HepG2 (cell line): ENCODE results near the gene SYNE1. TPM values are rescaled to one million over a fixed set of nuclear protein-coding genes. Genes with fewer than 3 reads are reported as not detected.

Experiments used
- ATAC-seq: fragments of 200-7000 bp; cut with Tn5 transposase; 3 replicates; pipeline ENCODE4 v1.9.1; 2020; ENCODE audit warnings: mild to moderate bottlenecking, moderate library complexity
- BruUV-seq: library from RNA; stranded (reverse); fragments of 400-500 nt; replicated peaks from 2 replicates; lab custom pipeline; 2021; lab: Mats Ljungman, UMichigan
- CTCF ChIA-PET: fragments of 300-600 bp; formaldehyde crosslinking; extraction: SDS; loops from one replicate; lab custom pipeline; 2021; ENCODE audit warnings: low total read pairs, inconsistent platforms, low intra/inter-chr PET ratio; lab: Yijun Ruan, JAX
- POLR2A ChIA-PET: fragments of 350-600 bp; sonication (Branson Sonifier 250); formaldehyde crosslinking; loops from one replicate; lab custom pipeline; 2020; ENCODE audit warnings: antibody characterized with exemption, inconsistent platforms; lab: Yijun Ruan, JAX
- DNase-seq: peaks from one replicate; pipeline ENCODE4 v3.0.0-alpha.2; 2015; ENCODE audit warnings: low spot score
- FAIRE-seq: peaks from 3 replicates; lab custom pipeline; 2011; peaks lifted over from hg19 to GRCh38; lab: Jason Lieb, UNC
- H2AFZ ChIP-seq: one replicate; pipeline ENCODE4 v1.6.1; 2011; ENCODE audit warnings: low read length, inconsistent platforms
- H3K27ac ChIP-seq: fragments of 300-600 bp; 3 replicates; pipeline ENCODE4 v1.8.0; 2011; ENCODE audit warnings: mixed run types, mild to moderate bottlenecking, mixed read lengths, low read length, inconsistent platforms; ENCODE audit not compliant: insufficient read depth; ENCODE audit errors: extremely low read length
- H3K27me3 ChIP-seq, 2 experiments: fragments of 200-600 bp in 1 of 2; 2 replicates in 1 of 2; 3 replicates in 1 of 2; pipeline versions ENCODE4 v1.6.0 to v1.8.0; 2011; ENCODE audit warnings: low read length in 2 of 2, mild to moderate bottlenecking in 2 of 2, moderate library complexity in 2 of 2, inconsistent platforms in 1 of 2; ENCODE audit not compliant: insufficient read depth in 2 of 2, control insufficient read depth in 1 of 2
- H3K36me3 ChIP-seq, 2 experiments: fragments of 200-600 bp in 1 of 2; replicated peaks in 1 of 2; 2 replicates in 1 of 2; 3 replicates in 1 of 2; pipeline versions ENCODE4 v1.5.1 to v1.8.0; 2011; ENCODE audit warnings: low read length in 2 of 2, inconsistent platforms in 1 of 2; ENCODE audit not compliant: insufficient read depth in 2 of 2, control insufficient read depth in 1 of 2
- H3K4me1 ChIP-seq: 2 replicates; pipeline ENCODE4 v1.5.1; 2012; ENCODE audit warnings: low read length, inconsistent platforms; ENCODE audit not compliant: insufficient read depth
- H3K4me2 ChIP-seq: 2 replicates; pipeline ENCODE4 v1.6.0; 2011; ENCODE audit warnings: low read depth, low read length, inconsistent platforms
- H3K4me3 ChIP-seq, 3 experiments: fragments of 200-600 bp in 1 of 3; sonication (generic), shearing (Covaris generic) in 1 of 3; replicated peaks in 1 of 3; 2 replicates each; pipeline ENCODE4 v1.5.1; 2011 to 2016; ENCODE audit warnings: low read length in 3 of 3, inconsistent platforms in 2 of 3, low read depth in 2 of 3, mild to moderate bottlenecking in 2 of 3, control low read depth in 1 of 3, mixed read lengths in 1 of 3; ENCODE audit not compliant: insufficient read depth in 1 of 3
- H3K79me2 ChIP-seq: one replicate; pipeline ENCODE4 v1.6.1; 2011; ENCODE audit warnings: low read length, inconsistent platforms; ENCODE audit not compliant: insufficient read depth
- H3K9ac ChIP-seq: 2 replicates; pipeline ENCODE4 v1.6.0; 2011; ENCODE audit warnings: mild to moderate bottlenecking, low read depth, low read length, inconsistent platforms; ENCODE audit not compliant: insufficient read depth
- H3K9me3 ChIP-seq: 2 replicates; pipeline ENCODE4 v1.5.1; 2012; ENCODE audit warnings: mild to moderate bottlenecking, low read length
- H4K20me1 ChIP-seq: 2 replicates; pipeline ENCODE4 v1.6.0; 2011; ENCODE audit warnings: inconsistent platforms, mild to moderate bottlenecking, low read length, moderate library complexity; ENCODE audit not compliant: insufficient read depth
- DPF2 ChIP-seq: sonication (generic); formaldehyde crosslinking; IDR thresholded peaks from 2 replicates; pipeline ENCODE4 v1.4.0; 2020; ENCODE audit warnings: mild to moderate bottlenecking, low read depth, missing genetic modification reagents, borderline replicate concordance
- HNRNPK ChIP-seq: fragments of 200-400 bp; formaldehyde crosslinking; IDR thresholded peaks from 2 replicates; pipeline ENCODE4 v1.6.1; 2018; ENCODE audit warnings: low read length, low read depth, moderate library complexity, mild to moderate bottlenecking; ENCODE audit not compliant: poor library complexity, severe bottlenecking
- HOMEZ ChIP-seq: IDR thresholded peaks from 2 replicates; pipeline ENCODE4 v1.6.1; 2016; ENCODE audit warnings: low read depth
- JUN ChIP-seq: sonication (generic); formaldehyde crosslinking; IDR thresholded peaks from 2 replicates; pipeline ENCODE4 v1.4.0; 2020; ENCODE audit warnings: mild to moderate bottlenecking, missing genetic modification reagents
- KAT2B ChIP-seq: fragments of 150-350 bp; IDR thresholded peaks from 2 replicates; pipeline ENCODE4 v1.6.1; 2014; ENCODE audit warnings: low read depth, low read length, borderline replicate concordance
- KAT7 ChIP-seq: IDR thresholded peaks from 2 replicates; pipeline ENCODE4 v1.6.1; 2018; ENCODE audit warnings: borderline replicate concordance, missing compliant biosample characterization
- PBX2 ChIP-seq: IDR thresholded peaks from 2 replicates; pipeline ENCODE4 v1.6.1; 2016; ENCODE audit warnings: control low read depth
- PTBP1 ChIP-seq: fragments of 200-400 bp; formaldehyde crosslinking; IDR thresholded peaks from 2 replicates; pipeline ENCODE4 v1.6.1; 2018; ENCODE audit warnings: low read length, low read depth; ENCODE audit not compliant: poor library complexity, severe bottlenecking
- TCF12 ChIP-seq, 2 experiments: fragments of 450-650 bp in 1 of 2; sonication (generic) in 1 of 2; formaldehyde crosslinking in 1 of 2; IDR thresholded peaks; 2 replicates each; pipeline versions ENCODE4 v1.6.1 to v1.8.0; 2017 to 2022; ENCODE audit warnings: antibody characterized with exemption in 1 of 2, mild to moderate bottlenecking in 1 of 2, missing genetic modification reagents in 1 of 2, moderate library complexity in 1 of 2
- TERF1 ChIP-seq: sonication (generic); formaldehyde crosslinking; IDR thresholded peaks from 2 replicates; pipeline ENCODE4 v1.8.0; 2022; ENCODE audit warnings: mild to moderate bottlenecking, missing genetic modification reagents, moderate library complexity
- ZNF333 ChIP-seq: sonication (generic); formaldehyde crosslinking; IDR thresholded peaks from 2 replicates; pipeline ENCODE4 v1.4.0; 2020; ENCODE audit warnings: mild to moderate bottlenecking, missing genetic modification reagents, borderline replicate concordance
- ZNF382 ChIP-seq: sonication (generic); formaldehyde crosslinking; IDR thresholded peaks from 2 replicates; pipeline ENCODE4 v1.5.0; 2020; ENCODE audit warnings: missing genetic modification reagents, mild to moderate bottlenecking, borderline replicate concordance
- ZNF468 ChIP-seq: sonication (generic); formaldehyde crosslinking; IDR thresholded peaks from 2 replicates; pipeline ENCODE4 v1.8.0; 2022; ENCODE audit warnings: mild to moderate bottlenecking, moderate library complexity, missing genetic modification reagents
- ZNF549 ChIP-seq: sonication (generic); formaldehyde crosslinking; IDR thresholded peaks from 2 replicates; pipeline ENCODE4 v1.5.0; 2020; ENCODE audit warnings: missing genetic modification reagents
- ZNF563 ChIP-seq: sonication (generic); formaldehyde crosslinking; IDR thresholded peaks from 2 replicates; pipeline ENCODE4 v1.8.0; 2022; ENCODE audit warnings: mild to moderate bottlenecking, moderate library complexity, missing genetic modification reagents
- ZSCAN25 ChIP-seq: sonication (generic); formaldehyde crosslinking; IDR thresholded peaks from 2 replicates; pipeline ENCODE4 v1.8.0; 2022; ENCODE audit warnings: mild to moderate bottlenecking, missing genetic modification reagents
- WGBS: methylation state at CpG from one replicate; pipeline ENCODE4 v1.1.6; 2017; ENCODE audit warnings: low lambda C conversion rate; 5-methylcytosine and 5-hydroxymethylcytosine counted together
- in situ Hi-C: cut with HindIII; loops from 2 replicates; pipeline ENCODE4 v1.10.0; 2017; ENCODE audit warnings: low pct_unique_long_range_greater_than_20kb; ENCODE audit not compliant: extremely low pct_ligation_motif_present
- intact Hi-C: fragments of 100-400 bp; cut with micrococcal nuclease; formaldehyde crosslinking; loops from one replicate; pipeline ENCODE4 v1.10.0; 2022; ENCODE audit not compliant: unreplicated experiment
- polyA plus RNA-seq, 8 experiments: library from polyadenylated mRNA; depleted of rRNA in 3 of 8; stranded (reverse) in 7 of 8; unstranded in 1 of 8; fragments of >200 nt; fragmentation: Illumina TruSeq in 4 of 8; extraction: Trizol in 4 of 8; gene quantifications; 2 replicates each; pipeline versions ENCODE4 v1.2.1 to v1.2.3, GENCODE V29; 2011 to 2016; ENCODE audit warnings: low read depth in 4 of 8, missing spikeins in 1 of 8, mixed read lengths in 1 of 8; ENCODE audit not compliant: insufficient read depth in 1 of 8
- total RNA-seq, 5 experiments: library from RNA; depleted of rRNA; stranded (reverse); fragments of >200 nt; fragmentation: Illumina TruSeq; extraction: Trizol; gene quantifications; 2 replicates each; pipeline ENCODE4 v1.2.3, GENCODE V29; 2016; ENCODE audit warnings: low read depth in 1 of 5

SYNE1 gene
- total and polyA plus RNA-seq, 2 of the 13 experiments (the other 11 are each of a cell fraction or from before 2014, with no cell fraction given): 5.5 to 15.9 TPM

- Histone ChIP-seq H4K20me1 (no peaks in the 10 kb centered on the region), H3K79me2 (no peaks in the 10 kb centered on the region), H3K4me2 (no peak overlapping the region), H3K9ac (no peak overlapping the region), H3K27ac (no peak overlapping the region), H2AFZ (no peak overlapping the region), H3K27me3 (no peaks in the 10 kb centered on the region), H3K4me3 (no peak overlapping the region), H3K9me3 (no peaks in the 10 kb centered on the region), H3K36me3 (no peaks in the 10 kb centered on the region), H3K4me1 (no peaks in the 10 kb centered on the region)
- DNase-seq (no peak), ATAC-seq (no peak), FAIRE-seq (no peak)
- intact Hi-C loops (loop anchor here (5.0 kb wide), 1 partner anchor 601 kb away; no protein-coding TSS in a partner anchor), in situ Hi-C loops (no loop called here)
- BruUV-seq: no TSS peak
- 82% methylated on average over 6 of the region's 6 CpGs for WGBS
- ChIA-PET CTCF (no interaction called here), POLR2A (no interaction called here)
- TF ChIP-seq ZSCAN25 (CRISPR knock-in tag) (no peak), JUN (CRISPR knock-in tag) (no peak), ZNF549 (CRISPR knock-in tag) (no peak), KAT2B (no peak), PTBP1 (no peak), DPF2 (no peak), PBX2 (no peak), HNRNPK (no peak)
These were observed 283.7 kb downstream of the SYNE1 start for GRCh38 chr6:152353440-152353839.

GRCh38 chr6:152351742-152352141 lies 285.4 kb downstream of the SYNE1 start:
- no peak overlapping the region for H3K4me2 ChIP-seq
- ChIA-PET CTCF (no interaction called here), POLR2A (no interaction called here)
- no peaks in the 10 kb centered on the region for H4K20me1 ChIP-seq
- H3K27ac ChIP-seq: no peak overlapping the region
- DNase-seq: no peak
- no peak for ATAC-seq
- no TSS peak for BruUV-seq
- H3K27me3 ChIP-seq: no peaks in the 10 kb centered on the region
- no peak for TF ChIP-seq HOMEZ (CRISPR knock-in tag)
- TF ChIP-seq ZNF333: no peak
- TF ChIP-seq TCF12 (IDR thresholded peaks at IDR 0.05): no peak
- no peak for TF ChIP-seq TCF12 (CRISPR knock-in tag; IDR thresholded peaks at IDR 0.05)
- no peak for TF ChIP-seq ZNF382
- no peak for TF ChIP-seq KAT7 (CRISPR knock-in tag)
- no peak for TF ChIP-seq TERF1 (CRISPR knock-in tag)
- TF ChIP-seq ZNF563 (CRISPR knock-in tag): no peak
- no peak for TF ChIP-seq ZNF468 (CRISPR knock-in tag)
- 92% methylated on average over 5 of the region's 5 CpGs for WGBS
- H3K9ac ChIP-seq: no peak overlapping the region
- no peak overlapping the region for H2AFZ ChIP-seq
- H3K36me3 ChIP-seq: no peaks in the 10 kb centered on the region
- H3K79me2 ChIP-seq: no peaks in the 10 kb centered on the region
- no peaks in the 10 kb centered on the region for H3K4me1 ChIP-seq
- intact Hi-C loops (loop anchor here (5.0 kb wide), 1 partner anchor 599 kb away; no protein-coding TSS in a partner anchor), in situ Hi-C loops (no loop called here)
- no peak for FAIRE-seq
- H3K4me3 ChIP-seq: no peak overlapping the region
- no peaks in the 10 kb centered on the region for H3K9me3 ChIP-seq
